WTC11 (cell line): ENCODE results near the gene LIMA1. TPM values are rescaled to one million over a fixed set of nuclear protein-coding genes. Genes with fewer than 3 reads are reported as not detected.

Experiments used
- ATAC-seq: fragments of 200-7000 bp; cut with Tn5 transposase; 2 replicates; pipeline ENCODE4 v1.10.0; 2021; ENCODE audit warnings: mild to moderate bottlenecking, moderate library complexity
- CTCF ChIA-PET: fragments of 300-600 bp; sonication (Branson Sonifier 250); formaldehyde crosslinking; loops from one replicate; lab custom pipeline; 2021; ENCODE audit warnings: antibody characterized with exemption; lab: Charles Lee
- POLR2A ChIA-PET: fragments of 350-600 bp; sonication (Branson Sonifier 250); formaldehyde crosslinking; loops from one replicate; lab custom pipeline; 2021; ENCODE audit warnings: antibody characterized with exemption; lab: Charles Lee
- DNase-seq: peaks from one replicate; pipeline ENCODE4 v3.0.0; 2021; ENCODE audit warnings: low spot score
- H3K27ac Mint-ChIP-seq: 2 replicates; pipeline ENCODE4 v1.8.0; 2021; ENCODE audit warnings: mixed read lengths
- H3K27me3 Mint-ChIP-seq: 2 replicates; pipeline ENCODE4 v1.8.0; 2021; ENCODE audit warnings: low read depth, mild to moderate bottlenecking, moderate library complexity, mixed read lengths
- H3K36me3 Mint-ChIP-seq: 2 replicates; pipeline ENCODE4 v1.8.0; 2021; ENCODE audit warnings: mixed read lengths
- H3K4me1 Mint-ChIP-seq: 2 replicates; pipeline ENCODE4 v1.8.0; 2022; ENCODE audit warnings: mixed read lengths
- H3K4me3 Mint-ChIP-seq: 2 replicates; pipeline ENCODE4 v1.8.0; 2021; ENCODE audit warnings: mild to moderate bottlenecking, moderate library complexity, mixed read lengths
- H3K9me3 Mint-ChIP-seq: 2 replicates; pipeline ENCODE4 v1.8.0; 2021; ENCODE audit warnings: mixed read lengths
- EMX1 ChIP-seq: fragments of 250-450 bp; sonication (Bioruptor Pico); IDR thresholded peaks from 2 replicates; pipeline ENCODE4 v1.8.0; 2021; ENCODE audit warnings: mild to moderate bottlenecking
- ERG ChIP-seq: fragments of 250-450 bp; sonication (Bioruptor Pico); IDR thresholded peaks from 2 replicates; pipeline ENCODE4 v1.8.0; 2021; ENCODE audit warnings: mild to moderate bottlenecking
- ESRRA ChIP-seq: sonication (generic); formaldehyde crosslinking; IDR thresholded peaks from 2 replicates; pipeline ENCODE4 v1.8.1; 2022; ENCODE audit warnings: mild to moderate bottlenecking, missing genetic modification reagents, borderline replicate concordance
- ETV6 ChIP-seq: sonication (generic); formaldehyde crosslinking; IDR thresholded peaks from 2 replicates; pipeline ENCODE4 v1.8.1; 2022; ENCODE audit warnings: mild to moderate bottlenecking, missing genetic modification reagents
- FOXP1 ChIP-seq: sonication (generic); formaldehyde crosslinking; IDR thresholded peaks from 2 replicates; pipeline ENCODE4 v1.8.0; 2022; ENCODE audit warnings: missing genetic modification reagents, mild to moderate bottlenecking, moderate library complexity, borderline replicate concordance
- GABPB1 ChIP-seq: sonication (generic); formaldehyde crosslinking; IDR thresholded peaks from 2 replicates; pipeline ENCODE4 v1.8.1; 2023; ENCODE audit warnings: mild to moderate bottlenecking, missing genetic modification reagents
- GTF2I ChIP-seq: fragments of 250-450 bp; sonication (Bioruptor Pico); conservative IDR thresholded peaks from 2 replicates; pipeline ENCODE4 v1.4.0; 2021; ENCODE audit warnings: mild to moderate bottlenecking
- JAZF1 ChIP-seq: fragments of 250-450 bp; sonication (Bioruptor Pico); IDR thresholded peaks from 2 replicates; pipeline ENCODE4 v1.9.0; 2021; ENCODE audit warnings: moderate library complexity, mild to moderate bottlenecking, inconsistent platforms
- JUN ChIP-seq: sonication (generic); formaldehyde crosslinking; IDR thresholded peaks from 2 replicates; pipeline ENCODE4 v1.8.0; 2023; ENCODE audit warnings: mild to moderate bottlenecking, missing genetic modification reagents
- NFYB ChIP-seq: sonication (generic); formaldehyde crosslinking; conservative IDR thresholded peaks from 2 replicates; pipeline ENCODE4 v1.8.0; 2022; ENCODE audit warnings: low read depth, missing genetic modification reagents
- OVOL2 ChIP-seq: fragments of 250-450 bp; sonication (Bioruptor Pico); IDR thresholded peaks from 2 replicates; pipeline ENCODE4 v1.9.0; 2021; ENCODE audit warnings: mild to moderate bottlenecking, borderline replicate concordance
- SMAD3 ChIP-seq: sonication (generic); formaldehyde crosslinking; IDR thresholded peaks from 2 replicates; pipeline ENCODE4 v1.8.0; 2022; ENCODE audit warnings: missing genetic modification reagents, mild to moderate bottlenecking, borderline replicate concordance
- TCF7 ChIP-seq: sonication (generic); formaldehyde crosslinking; IDR thresholded peaks from 2 replicates; pipeline ENCODE4 v1.8.0; 2022; ENCODE audit warnings: mild to moderate bottlenecking, low read depth, missing genetic modification reagents, moderate library complexity
- TEAD1 ChIP-seq: sonication (generic); formaldehyde crosslinking; IDR thresholded peaks from 2 replicates; pipeline ENCODE4 v1.8.0; 2022; ENCODE audit warnings: mild to moderate bottlenecking, missing genetic modification reagents
- TEAD4 ChIP-seq: sonication (generic); formaldehyde crosslinking; IDR thresholded peaks from 2 replicates; pipeline ENCODE4 v1.8.0; 2022; ENCODE audit warnings: mild to moderate bottlenecking, missing genetic modification reagents
- ZMAT4 ChIP-seq: fragments of 250-450 bp; sonication (Bioruptor Pico); IDR thresholded peaks from 2 replicates; pipeline ENCODE4 v1.9.0; 2021; ENCODE audit warnings: mild to moderate bottlenecking
- ZNF396 ChIP-seq: fragments of 250-450 bp; sonication (Bioruptor Pico); IDR thresholded peaks from 2 replicates; pipeline ENCODE4 v1.8.0; 2021; ENCODE audit warnings: mild to moderate bottlenecking, moderate library complexity, borderline replicate concordance
- ZSCAN18 ChIP-seq: fragments of 250-450 bp; sonication (Bioruptor Pico); IDR thresholded peaks from 2 replicates; pipeline ENCODE4 v2.1.2; 2022; ENCODE audit warnings: mild to moderate bottlenecking, moderate library complexity
- total RNA-seq: library from RNA; stranded (reverse); gene quantifications from 3 replicates; pipeline ENCODE4 v1.2.3, GENCODE V29; 2021
- TF ChIP-seq, protein P1 (sequence below): fragments of 250-450 bp; sonication (Bioruptor Pico); IDR thresholded peaks from 2 replicates; pipeline ENCODE4 v1.9.0; 2021; ENCODE audit warnings: mild to moderate bottlenecking, borderline replicate concordance
- TF ChIP-seq, protein P2 (sequence below): fragments of 250-450 bp; sonication (Bioruptor Pico); IDR thresholded peaks from 2 replicates; pipeline ENCODE4 v1.9.0; 2021; ENCODE audit warnings: moderate library complexity, mild to moderate bottlenecking, inconsistent platforms, borderline replicate concordance
- TF ChIP-seq, protein P3 (sequence below): sonication (generic); formaldehyde crosslinking; conservative IDR thresholded peaks from 2 replicates; pipeline ENCODE4 v1.8.1; 2023; ENCODE audit warnings: mild to moderate bottlenecking, low read depth, missing genetic modification reagents, moderate library complexity

LIMA1 gene
- total RNA-seq, 1 experiment from 2014 or later = 41.2 TPM

GRCh38 chr12:50201987-50202521 is 81.3 kb downstream of the LIMA1 start (continued):
- TF ChIP-seq TEAD4 (CRISPR knock-in tag) (no peak), TCF7 (CRISPR knock-in tag) (no peak), ZSCAN18 (CRISPR knock-in tag) (no peak)

DNA sequence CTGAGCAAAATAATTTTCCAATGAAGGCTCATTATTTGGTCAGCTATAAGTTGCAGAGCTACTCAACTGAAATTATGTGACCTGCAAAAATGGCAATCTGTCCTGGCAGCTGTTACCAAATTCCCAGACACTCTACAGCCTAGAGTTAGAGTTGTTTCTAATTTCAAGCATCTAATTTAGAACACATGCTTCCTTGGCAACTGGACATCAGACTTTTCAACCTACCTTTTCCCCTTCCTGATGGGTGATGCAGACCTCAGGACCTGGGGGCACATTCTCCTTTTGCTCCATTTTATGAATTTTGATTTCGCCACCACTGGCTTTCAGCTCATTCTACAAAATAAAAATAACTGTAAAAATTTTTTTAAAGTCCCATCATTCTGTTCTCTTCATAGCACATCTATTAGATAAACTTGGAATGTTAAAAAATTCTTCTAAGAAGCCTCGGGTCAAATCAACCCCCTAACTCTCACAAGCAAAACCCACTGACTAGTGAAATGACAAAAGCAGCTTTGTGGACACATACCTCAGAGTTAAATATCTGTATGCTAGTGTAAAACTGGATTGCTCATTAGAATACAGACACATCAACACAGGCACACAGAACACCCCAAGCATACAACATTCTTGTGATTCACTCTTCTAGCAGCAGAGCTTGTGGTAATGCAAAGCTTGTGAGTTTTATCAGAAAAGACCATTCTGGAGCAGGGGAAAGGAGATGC is 82.6 kb downstream of the LIMA1 start:
- no peaks in the 10 kb centered on the region for H3K9me3 Mint-ChIP-seq
- peak overlapping the region; percentile 50; the same call in 1 of the 2 replicates for H3K27ac Mint-ChIP-seq
- ChIA-PET CTCF (interaction anchor here (0.6 kb wide), 1 partner anchor 114 kb away, joined by 3 read pairs; no protein-coding TSS in a partner anchor), POLR2A (no interaction called here)
- H3K27me3 Mint-ChIP-seq = no peaks in the 10 kb centered on the region
- H3K4me1 Mint-ChIP-seq = peaks cover 19% of the 10 kb centered on the region
- ATAC-seq (no peak), DNase-seq (no peak)
- peaks cover 47% of the 10 kb centered on the region for H3K36me3 Mint-ChIP-seq
- H3K4me3 Mint-ChIP-seq = no peak overlapping the region
- TF ChIP-seq GTF2I (CRISPR knock-in tag) = no peak
- TF ChIP-seq ERG = no peak
- TF ChIP-seq, protein P1, sequence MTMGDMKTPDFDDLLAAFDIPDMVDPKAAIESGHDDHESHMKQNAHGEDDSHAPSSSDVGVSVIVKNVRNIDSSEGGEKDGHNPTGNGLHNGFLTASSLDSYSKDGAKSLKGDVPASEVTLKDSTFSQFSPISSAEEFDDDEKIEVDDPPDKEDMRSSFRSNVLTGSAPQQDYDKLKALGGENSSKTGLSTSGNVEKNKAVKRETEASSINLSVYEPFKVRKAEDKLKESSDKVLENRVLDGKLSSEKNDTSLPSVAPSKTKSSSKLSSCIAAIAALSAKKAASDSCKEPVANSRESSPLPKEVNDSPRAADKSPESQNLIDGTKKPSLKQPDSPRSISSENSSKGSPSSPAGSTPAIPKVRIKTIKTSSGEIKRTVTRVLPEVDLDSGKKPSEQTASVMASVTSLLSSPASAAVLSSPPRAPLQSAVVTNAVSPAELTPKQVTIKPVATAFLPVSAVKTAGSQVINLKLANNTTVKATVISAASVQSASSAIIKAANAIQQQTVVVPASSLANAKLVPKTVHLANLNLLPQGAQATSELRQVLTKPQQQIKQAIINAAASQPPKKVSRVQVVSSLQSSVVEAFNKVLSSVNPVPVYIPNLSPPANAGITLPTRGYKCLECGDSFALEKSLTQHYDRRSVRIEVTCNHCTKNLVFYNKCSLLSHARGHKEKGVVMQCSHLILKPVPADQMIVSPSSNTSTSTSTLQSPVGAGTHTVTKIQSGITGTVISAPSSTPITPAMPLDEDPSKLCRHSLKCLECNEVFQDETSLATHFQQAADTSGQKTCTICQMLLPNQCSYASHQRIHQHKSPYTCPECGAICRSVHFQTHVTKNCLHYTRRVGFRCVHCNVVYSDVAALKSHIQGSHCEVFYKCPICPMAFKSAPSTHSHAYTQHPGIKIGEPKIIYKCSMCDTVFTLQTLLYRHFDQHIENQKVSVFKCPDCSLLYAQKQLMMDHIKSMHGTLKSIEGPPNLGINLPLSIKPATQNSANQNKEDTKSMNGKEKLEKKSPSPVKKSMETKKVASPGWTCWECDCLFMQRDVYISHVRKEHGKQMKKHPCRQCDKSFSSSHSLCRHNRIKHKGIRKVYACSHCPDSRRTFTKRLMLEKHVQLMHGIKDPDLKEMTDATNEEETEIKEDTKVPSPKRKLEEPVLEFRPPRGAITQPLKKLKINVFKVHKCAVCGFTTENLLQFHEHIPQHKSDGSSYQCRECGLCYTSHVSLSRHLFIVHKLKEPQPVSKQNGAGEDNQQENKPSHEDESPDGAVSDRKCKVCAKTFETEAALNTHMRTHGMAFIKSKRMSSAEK = no peak
- TF ChIP-seq NFYB (CRISPR knock-in tag) = no peak
- TF ChIP-seq, protein P2, sequence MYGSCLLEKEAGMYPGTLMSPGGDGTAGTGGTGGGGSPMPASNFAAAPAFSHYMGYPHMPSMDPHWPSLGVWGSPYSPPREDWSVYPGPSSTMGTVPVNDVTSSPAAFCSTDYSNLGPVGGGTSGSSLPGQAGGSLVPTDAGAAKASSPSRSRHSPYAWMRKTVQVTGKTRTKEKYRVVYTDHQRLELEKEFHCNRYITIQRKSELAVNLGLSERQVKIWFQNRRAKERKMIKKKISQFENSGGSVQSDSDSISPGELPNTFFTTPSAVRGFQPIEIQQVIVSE = no peak
- TF ChIP-seq FOXP1 (CRISPR knock-in tag) = no peak
- TF ChIP-seq, protein P3, sequence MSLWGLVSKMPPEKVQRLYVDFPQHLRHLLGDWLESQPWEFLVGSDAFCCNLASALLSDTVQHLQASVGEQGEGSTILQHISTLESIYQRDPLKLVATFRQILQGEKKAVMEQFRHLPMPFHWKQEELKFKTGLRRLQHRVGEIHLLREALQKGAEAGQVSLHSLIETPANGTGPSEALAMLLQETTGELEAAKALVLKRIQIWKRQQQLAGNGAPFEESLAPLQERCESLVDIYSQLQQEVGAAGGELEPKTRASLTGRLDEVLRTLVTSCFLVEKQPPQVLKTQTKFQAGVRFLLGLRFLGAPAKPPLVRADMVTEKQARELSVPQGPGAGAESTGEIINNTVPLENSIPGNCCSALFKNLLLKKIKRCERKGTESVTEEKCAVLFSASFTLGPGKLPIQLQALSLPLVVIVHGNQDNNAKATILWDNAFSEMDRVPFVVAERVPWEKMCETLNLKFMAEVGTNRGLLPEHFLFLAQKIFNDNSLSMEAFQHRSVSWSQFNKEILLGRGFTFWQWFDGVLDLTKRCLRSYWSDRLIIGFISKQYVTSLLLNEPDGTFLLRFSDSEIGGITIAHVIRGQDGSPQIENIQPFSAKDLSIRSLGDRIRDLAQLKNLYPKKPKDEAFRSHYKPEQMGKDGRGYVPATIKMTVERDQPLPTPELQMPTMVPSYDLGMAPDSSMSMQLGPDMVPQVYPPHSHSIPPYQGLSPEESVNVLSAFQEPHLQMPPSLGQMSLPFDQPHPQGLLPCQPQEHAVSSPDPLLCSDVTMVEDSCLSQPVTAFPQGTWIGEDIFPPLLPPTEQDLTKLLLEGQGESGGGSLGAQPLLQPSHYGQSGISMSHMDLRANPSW (CRISPR knock-in tag) = no peak
- TF ChIP-seq TEAD4 (CRISPR knock-in tag) = no peak
- no peak for TF ChIP-seq OVOL2 (CRISPR knock-in tag)
- no peak for TF ChIP-seq JUN
- TF ChIP-seq GABPB1 (CRISPR knock-in tag) = no peak
- TF ChIP-seq ZMAT4 (CRISPR knock-in tag) = no peak
- TF ChIP-seq EMX1 (CRISPR knock-in tag) = no peak
- no peak for TF ChIP-seq SMAD3 (CRISPR knock-in tag)
- TF ChIP-seq TEAD1 = no peak
- TF ChIP-seq ETV6 (CRISPR knock-in tag) = no peak
- no peak for TF ChIP-seq JAZF1
- TF ChIP-seq ESRRA = no peak
- TF ChIP-seq ZNF396 = no peak
